Measurements from ENCODE around the gene NUP210. TPM values are rescaled to one million over a fixed set of nuclear protein-coding genes. Genes with fewer than 3 reads are reported as not detected.

The NUP210 gene
- total and polyA plus RNA-seq, 4 donors = 9.9 to 38.6 (median 22.9) TPM

- TF ChIP-seq ZBTB33 (IDR thresholded peaks at IDR 0.05) = no peak
- no peak for TF ChIP-seq FOXA2 (IDR thresholded peaks at IDR 0.05)
Measured at GRCh38 chr3:13316603-13317002, 103.5 kb downstream of the NUP210 start (continued).

GRCh38 chr3:13314877-13315276 lies 105.2 kb downstream of the NUP210 start:
- H3K27me3 ChIP-seq (ENCODE audit: control insufficient read depth in 4 of 4, insufficient read depth in 4 of 4, low read length in 3 of 4) = no peaks in the 10 kb centered on the region
- H3K4me3 ChIP-seq (ENCODE audit: low read depth in 1 of 3, low read length in 3 of 3) = no peak overlapping the region
- H3K27ac ChIP-seq (ENCODE audit: low read depth in 1 of 2, low read length in 2 of 2) = no peak overlapping the region
- peaks cover 14 to 49% (median 35%) of the 10 kb centered on the region in 4 donors for H3K36me3 ChIP-seq (ENCODE audit: control insufficient read depth in 4 of 4, insufficient read depth in 3 of 4, low read depth in 1 of 4, low read length in 3 of 4)
- H3K9ac ChIP-seq (ENCODE audit: low read depth in 1 of 2, low read length in 2 of 2) = no peak overlapping the region
- 96% methylated on average over 3 of the region's 3 CpGs for WGBS
- no peaks in the 10 kb centered on the region for H3K9me3 ChIP-seq (ENCODE audit: control insufficient read depth in 4 of 4, low read length in 3 of 4)
- no peaks in the 10 kb centered on the region for H3K4me1 ChIP-seq (ENCODE audit: control insufficient read depth in 4 of 4, insufficient read depth in 4 of 4, low read length in 3 of 4)
- no peak for TF ChIP-seq ZBTB33 (IDR thresholded peaks at IDR 0.05)
- no peak for TF ChIP-seq NR2F2 (IDR thresholded peaks at IDR 0.05)
- TF ChIP-seq FOXA2 (IDR thresholded peaks at IDR 0.05) = no peak
- TF ChIP-seq EGR1 (IDR thresholded peaks at IDR 0.05; ENCODE audit: low read depth in 2 of 2) = no peak
- TF ChIP-seq JUND (IDR thresholded peaks at IDR 0.05) = no peak
- no peak for TF ChIP-seq ATF3 (IDR thresholded peaks at IDR 0.05)
- TF ChIP-seq FOXA1 (IDR thresholded peaks at IDR 0.05) = no peak
- TF ChIP-seq SP1 (IDR thresholded peaks at IDR 0.05) = no peak
- no peak for TF ChIP-seq HNF4A (conservative IDR thresholded peaks at IDR 0.05)
- no peak for TF ChIP-seq REST (IDR thresholded peaks at IDR 0.05)
- TF ChIP-seq HNF4G (IDR thresholded peaks at IDR 0.05) = no peak
- TF ChIP-seq CTCF (IDR thresholded peaks at IDR 0.05; ENCODE audit: low read depth, low read length, missing input control) = no peak
- no peak for TF ChIP-seq TAF1 (conservative IDR thresholded peaks at IDR 0.05)
- no peak for TF ChIP-seq RAD21 (IDR thresholded peaks at IDR 0.05)
- TF ChIP-seq MAX (IDR thresholded peaks at IDR 0.05) = no peak
- TF ChIP-seq RXRA (IDR thresholded peaks at IDR 0.05) = no peak
- no peak for TF ChIP-seq YY1 (IDR thresholded peaks at IDR 0.05)
- no peak for TF ChIP-seq GABPA (IDR thresholded peaks at IDR 0.05 in 1 of 2, conservative IDR thresholded peaks at IDR 0.05 in 1 of 2)
- no peak for DNase-seq (ENCODE audit: low spot score)

All from liver (tissue), 9 donors.